D721Med (cell line): ENCODE measurements around the gene TRAF3IP3.

Experiments used
- DNase-seq: peaks from one replicate; pipeline ENCODE4 v3.0.0; 2011; ENCODE audit warnings: low spot score; ENCODE audit not compliant: insufficient read length
- FAIRE-seq: peaks from 2 replicates; lab custom pipeline; 2011; peaks lifted over from hg19 to GRCh38; lab: Jason Lieb, UNC
- TF ChIP-seq, protein P1 (sequence below): IDR thresholded peaks from 2 replicates; pipeline ENCODE4 v1.5.1; 2012; ENCODE audit warnings: mild to moderate bottlenecking, control low read depth; ENCODE audit not compliant: insufficient read depth; ENCODE audit errors: missing control alignments

Gene TRAF3IP3, protein sequence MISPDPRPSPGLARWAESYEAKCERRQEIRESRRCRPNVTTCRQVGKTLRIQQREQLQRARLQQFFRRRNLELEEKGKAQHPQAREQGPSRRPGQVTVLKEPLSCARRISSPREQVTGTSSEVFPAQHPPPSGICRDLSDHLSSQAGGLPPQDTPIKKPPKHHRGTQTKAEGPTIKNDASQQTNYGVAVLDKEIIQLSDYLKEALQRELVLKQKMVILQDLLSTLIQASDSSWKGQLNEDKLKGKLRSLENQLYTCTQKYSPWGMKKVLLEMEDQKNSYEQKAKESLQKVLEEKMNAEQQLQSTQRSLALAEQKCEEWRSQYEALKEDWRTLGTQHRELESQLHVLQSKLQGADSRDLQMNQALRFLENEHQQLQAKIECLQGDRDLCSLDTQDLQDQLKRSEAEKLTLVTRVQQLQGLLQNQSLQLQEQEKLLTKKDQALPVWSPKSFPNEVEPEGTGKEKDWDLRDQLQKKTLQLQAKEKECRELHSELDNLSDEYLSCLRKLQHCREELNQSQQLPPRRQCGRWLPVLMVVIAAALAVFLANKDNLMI

DNA sequence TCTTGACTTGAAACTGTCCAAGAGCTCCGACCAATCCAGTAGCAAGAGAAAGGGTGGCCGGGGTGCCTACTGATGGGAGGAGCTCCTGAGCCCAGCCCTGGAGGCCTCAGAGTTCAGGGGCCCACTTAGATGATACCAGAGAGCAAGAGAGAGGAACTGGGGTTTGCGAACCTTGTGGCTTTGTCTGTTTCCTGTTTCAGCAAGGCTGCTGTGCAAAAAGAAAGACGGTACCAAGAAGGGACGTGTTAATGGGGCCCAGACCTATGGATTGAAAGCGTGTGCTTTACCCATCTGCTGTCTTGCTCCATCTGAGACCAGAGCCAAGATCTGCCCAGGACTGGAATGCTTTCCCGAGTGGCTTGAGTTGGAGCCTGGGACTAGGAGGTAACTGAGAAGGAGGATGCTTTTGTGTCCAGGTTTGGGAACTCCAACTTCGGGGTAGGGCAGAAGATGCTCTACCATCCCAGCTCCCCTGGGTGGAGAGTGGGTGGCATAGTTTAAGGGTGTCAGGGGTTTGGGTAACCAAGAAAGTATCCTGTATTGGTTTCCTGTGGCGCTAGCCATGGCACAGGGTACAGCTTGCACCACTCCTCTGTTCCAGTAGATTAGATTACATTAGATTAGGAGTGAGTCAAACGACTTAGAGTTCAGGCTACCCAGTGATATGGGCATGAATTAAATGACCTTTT, at the start of gene TRAF3IP3:
TSS of gene TRAF3IP3 (plus strand) at position 128 of the 689 bp plus-strand sequence. CDS start 3,987 bp downstream, outside the sequence.
- no peak for FAIRE-seq
- no peak for DNase-seq

DNA sequence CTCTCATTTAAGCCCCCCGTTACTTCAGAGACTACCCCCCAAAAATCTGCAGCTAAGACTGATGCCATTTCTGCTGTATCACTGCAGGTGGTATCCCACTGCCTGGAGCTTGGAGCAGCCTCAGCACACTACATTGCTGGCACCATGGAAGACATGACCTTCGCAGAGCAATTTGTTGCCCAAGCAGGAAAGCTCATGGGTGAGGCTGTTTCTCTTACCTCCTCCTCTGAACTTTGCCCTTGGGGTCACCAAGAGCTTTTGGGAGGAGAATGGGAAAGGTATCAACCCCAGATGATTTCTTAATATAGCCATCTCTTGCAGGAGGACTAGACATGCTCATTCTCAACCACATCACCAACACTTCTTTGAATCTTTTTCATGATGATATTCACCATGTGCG, 49.2 kb upstream of the TRAF3IP3 start:
- no peak for DNase-seq
- no peak for FAIRE-seq
- TF ChIP-seq, protein P1, sequence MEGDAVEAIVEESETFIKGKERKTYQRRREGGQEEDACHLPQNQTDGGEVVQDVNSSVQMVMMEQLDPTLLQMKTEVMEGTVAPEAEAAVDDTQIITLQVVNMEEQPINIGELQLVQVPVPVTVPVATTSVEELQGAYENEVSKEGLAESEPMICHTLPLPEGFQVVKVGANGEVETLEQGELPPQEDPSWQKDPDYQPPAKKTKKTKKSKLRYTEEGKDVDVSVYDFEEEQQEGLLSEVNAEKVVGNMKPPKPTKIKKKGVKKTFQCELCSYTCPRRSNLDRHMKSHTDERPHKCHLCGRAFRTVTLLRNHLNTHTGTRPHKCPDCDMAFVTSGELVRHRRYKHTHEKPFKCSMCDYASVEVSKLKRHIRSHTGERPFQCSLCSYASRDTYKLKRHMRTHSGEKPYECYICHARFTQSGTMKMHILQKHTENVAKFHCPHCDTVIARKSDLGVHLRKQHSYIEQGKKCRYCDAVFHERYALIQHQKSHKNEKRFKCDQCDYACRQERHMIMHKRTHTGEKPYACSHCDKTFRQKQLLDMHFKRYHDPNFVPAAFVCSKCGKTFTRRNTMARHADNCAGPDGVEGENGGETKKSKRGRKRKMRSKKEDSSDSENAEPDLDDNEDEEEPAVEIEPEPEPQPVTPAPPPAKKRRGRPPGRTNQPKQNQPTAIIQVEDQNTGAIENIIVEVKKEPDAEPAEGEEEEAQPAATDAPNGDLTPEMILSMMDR: no peak

More for the DNA sequence above, at the start of gene TRAF3IP3:
- TF ChIP-seq, protein P1: no peak

DNA sequence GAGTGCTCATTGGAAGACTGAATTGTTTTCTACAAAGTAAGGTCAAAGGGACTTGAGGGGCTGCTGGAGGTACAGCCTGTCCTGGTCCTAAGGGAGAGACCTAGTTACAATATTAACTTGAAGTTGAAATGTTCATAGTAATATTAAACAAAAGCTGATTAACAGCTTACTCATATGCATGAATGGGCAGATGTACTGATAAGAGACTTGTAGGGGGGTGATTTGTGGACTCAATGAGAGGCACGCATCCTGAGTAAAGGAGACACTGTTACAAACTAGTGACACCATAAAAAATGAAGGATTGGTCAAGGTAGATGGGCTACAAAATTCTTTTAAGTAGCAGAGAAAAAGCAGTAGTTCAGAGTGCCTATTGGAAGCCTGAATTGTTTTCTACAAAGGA, 48.5 kb upstream of the TRAF3IP3 start:
- no peak for FAIRE-seq
- no peak for DNase-seq
- TF ChIP-seq, protein P1: no peak

DNA sequence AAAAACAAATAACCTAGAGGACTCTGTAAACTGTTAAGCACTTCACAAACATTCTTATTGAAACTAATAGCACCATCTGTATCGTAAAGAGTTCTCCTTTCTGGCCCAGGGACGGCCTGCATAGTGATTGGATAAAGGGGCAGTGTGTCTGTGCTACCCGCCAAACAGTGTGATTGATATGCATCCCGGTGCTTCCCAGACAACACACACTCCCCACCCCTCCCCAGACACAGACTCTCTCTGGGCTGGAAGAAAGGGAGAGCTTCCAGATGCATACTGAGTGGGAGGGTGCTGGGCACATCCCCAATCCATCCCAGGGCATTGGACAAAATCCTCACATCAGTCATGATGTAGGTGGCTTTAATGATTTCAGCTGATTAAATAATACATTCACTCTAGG, 47.6 kb upstream of the TRAF3IP3 start:
- DNase-seq (no peak), FAIRE-seq (no peak)
- TF ChIP-seq, protein P1: no peak

DNA sequence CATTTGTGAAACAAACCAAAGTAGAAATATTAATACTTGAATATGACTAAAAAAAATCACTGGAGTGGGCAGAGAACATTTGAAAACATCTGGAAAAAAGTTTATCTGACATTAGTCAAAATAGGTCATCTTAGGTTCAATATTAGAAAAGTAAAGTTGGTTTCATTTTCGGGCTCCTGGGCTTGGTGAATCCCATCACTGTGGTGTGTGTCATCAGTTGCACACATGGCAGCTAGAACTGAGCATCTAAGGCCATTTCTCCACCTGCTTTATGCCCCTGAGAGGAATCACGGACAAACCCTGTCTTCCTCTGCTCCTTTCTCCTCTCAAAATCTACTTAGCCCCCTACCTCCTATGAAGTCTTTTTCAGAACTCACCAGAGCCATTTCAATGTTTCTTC, 45.8 kb upstream of the TRAF3IP3 start:
- FAIRE-seq (no peak), DNase-seq (no peak)
- TF ChIP-seq, protein P1: no peak

DNA sequence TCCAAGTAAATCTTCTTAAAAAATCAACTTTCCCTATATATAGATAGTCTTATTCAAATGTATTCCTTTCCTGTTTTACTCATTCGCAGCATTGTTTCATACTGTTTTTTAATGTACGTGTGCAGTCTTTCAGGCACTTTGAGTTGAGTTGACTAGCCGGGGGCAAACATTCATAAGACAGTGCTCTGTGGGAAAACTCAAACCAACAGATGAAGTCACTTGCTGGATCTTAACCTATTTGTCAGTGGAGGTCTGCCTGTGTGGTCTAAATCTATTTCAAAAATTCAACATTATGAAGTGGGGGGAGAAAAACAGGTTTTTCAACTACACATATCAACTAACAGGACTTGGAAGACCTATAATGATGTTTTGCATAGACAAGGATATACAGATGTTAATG, 45.0 kb upstream of the TRAF3IP3 start:
- DNase-seq: no peak
- FAIRE-seq: no peak
- TF ChIP-seq, protein P1: no peak
